HCT116 (cell line): ENCODE measurements around the gene TIMM9. TPM values are rescaled to one million over a fixed set of nuclear protein-coding genes. Genes with fewer than 3 reads are reported as not detected.

ENCODE experiments used
- ATAC-seq: fragments of 200-7000 bp; cut with Tn5 transposase; 2 replicates; pipeline ENCODE4 v1.9.1; 2020; ENCODE audit warnings: mild to moderate bottlenecking, moderate library complexity
- BruUV-seq: library from RNA; stranded (reverse); fragments of 400-500 nt; replicated peaks from 2 replicates; lab custom pipeline; 2021; lab: Mats Ljungman, UMichigan
- CTCF ChIA-PET: fragments of 300-600 bp; sonication (Branson Sonifier 250); formaldehyde crosslinking; loops from one replicate; lab custom pipeline; 2021; ENCODE audit warnings: antibody characterized with exemption; lab: Charles Lee
- POLR2A ChIA-PET: fragments of 300-600, 350-600 bp; sonication (Branson Sonifier 250); formaldehyde crosslinking; loops from one replicate; lab custom pipeline; 2021; ENCODE audit warnings: antibody characterized with exemption; lab: Charles Lee
- RAD21 ChIA-PET, 2 experiments: fragments of 300-600 bp; sonication (Branson Sonifier 250); formaldehyde crosslinking; loops; one replicate each; lab custom pipeline; 2023; ENCODE audit warnings: low total read pairs in 2 of 2; ENCODE audit not compliant: uncharacterized antibody in 2 of 2, unreplicated experiment in 2 of 2, low non-redundant PET in 1 of 2; lab: Charles Lee
- DNase-seq: peaks from one replicate; pipeline ENCODE4 v3.0.0-alpha.2; 2010; ENCODE audit warnings: low read depth, low spot score
- H2AFZ ChIP-seq: fragments of 200-600 bp; shearing (Covaris generic), sonication (generic); 2 replicates; pipeline ENCODE4 v1.6.1; 2017; ENCODE audit warnings: low read depth, mixed run types, mixed read lengths, antibody characterized with exemption, low read length; ENCODE audit not compliant: poor library complexity, severe bottlenecking
- H3K27ac ChIP-seq: 2 replicates; pipeline ENCODE4 v1.5.1; 2012; ENCODE audit warnings: low read depth, low read length
- H3K27me3 ChIP-seq: fragments of 200-600 bp; sonication (generic); 2 replicates; pipeline ENCODE4 v1.6.1; 2016; ENCODE audit warnings: mixed run types, low read length, mixed read lengths; ENCODE audit not compliant: insufficient read depth
- H3K36me3 ChIP-seq, 2 experiments: fragments of 200-500 bp in 1 of 2; fragments of 200-600 bp in 1 of 2; sonication (Bioruptor generic) in 1 of 2; sonication (generic) in 1 of 2; 2 replicates each; pipeline versions ENCODE4 v1.5.1 to v1.6.1; 2014 to 2016; ENCODE audit warnings: low read length in 2 of 2, inconsistent platforms in 1 of 2, mixed read lengths in 1 of 2, mixed run types in 1 of 2; ENCODE audit not compliant: insufficient read depth in 2 of 2, control insufficient read depth in 1 of 2
- H3K4me1 ChIP-seq, 2 experiments: fragments of 200-600 bp in 1 of 2; sonication (generic) in 1 of 2; 2 replicates each; pipeline versions ENCODE4 v1.5.1 to v1.6.1; 2012 to 2017; ENCODE audit warnings: low read length in 2 of 2, inconsistent platforms in 1 of 2, mild to moderate bottlenecking in 1 of 2, mixed read lengths in 1 of 2, mixed run types in 1 of 2, moderate library complexity in 1 of 2; ENCODE audit not compliant: insufficient read depth in 2 of 2, control insufficient read depth in 1 of 2
- H3K4me2 ChIP-seq: fragments of 200-600 bp; sonication (generic); 2 replicates; pipeline ENCODE4 v1.6.1; 2017; ENCODE audit warnings: mixed run types, low read length, mixed read lengths
- H3K4me3 ChIP-seq, 2 experiments: fragments of 200-600 bp in 1 of 2; sonication (generic) in 1 of 2; replicated peaks in 1 of 2; 2 replicates each; pipeline ENCODE4 v1.5.1; 2011 to 2016; ENCODE audit warnings: low read length in 2 of 2, control low read depth in 1 of 2, low read depth in 1 of 2, mild to moderate bottlenecking in 1 of 2, mixed read lengths in 1 of 2, mixed run types in 1 of 2
- H3K79me2 ChIP-seq: fragments of 200-600 bp; sonication (generic); 2 replicates; pipeline ENCODE4 v1.6.1; 2017; ENCODE audit warnings: mild to moderate bottlenecking, mixed run types, low read length, moderate library complexity, mixed read lengths; ENCODE audit not compliant: insufficient read depth
- H3K9ac ChIP-seq: fragments of 200-600 bp; sonication (generic); 2 replicates; pipeline ENCODE4 v1.6.1; 2016; ENCODE audit warnings: low read length, mixed read lengths
- H3K9me2 ChIP-seq: fragments of 200-600 bp; sonication (generic), shearing (Covaris generic); 2 replicates; pipeline ENCODE4 v1.6.1; 2017; ENCODE audit warnings: mixed run types, mild to moderate bottlenecking, moderate library complexity; ENCODE audit not compliant: insufficient read depth
- H3K9me3 ChIP-seq, 2 experiments: fragments of 200-500 bp in 1 of 2; fragments of 200-600 bp in 1 of 2; sonication (Bioruptor generic) in 1 of 2; sonication (generic) in 1 of 2; 2 replicates each; pipeline ENCODE4 v1.6.1; 2014 to 2017; ENCODE audit warnings: low read length in 2 of 2, mixed read lengths in 2 of 2, inconsistent platforms in 1 of 2, low read depth in 1 of 2, mild to moderate bottlenecking in 1 of 2, mixed run types in 1 of 2, moderate library complexity in 1 of 2; ENCODE audit not compliant: control insufficient read depth in 1 of 2, insufficient read depth in 1 of 2
- H4K20me1 ChIP-seq: fragments of 200-600 bp; sonication (generic), shearing (Covaris generic); 2 replicates; pipeline ENCODE4 v1.6.1; 2017; ENCODE audit warnings: mixed run types, mild to moderate bottlenecking, moderate library complexity; ENCODE audit not compliant: insufficient read depth
- CBX3 ChIP-seq: IDR thresholded peaks from 2 replicates; pipeline ENCODE4 v1.6.1; 2012; ENCODE audit warnings: low read depth
- CTCF ChIP-seq, 3 experiments: fragments of 200-600 bp in 1 of 3; sonication (generic) in 1 of 3; IDR thresholded peaks in 2 of 3; conservative IDR thresholded peaks in 1 of 3; 2 replicates each; pipeline ENCODE4 v1.5.1; 2012 to 2017; ENCODE audit warnings: low read depth in 2 of 3, low read length in 2 of 3, antibody characterized with exemption in 1 of 3, borderline replicate concordance in 1 of 3, control low read depth in 1 of 3, mild to moderate bottlenecking in 1 of 3, mixed read lengths in 1 of 3, mixed run types in 1 of 3, moderate library complexity in 1 of 3; ENCODE audit not compliant: insufficient read depth in 1 of 3
- ELF1 ChIP-seq: IDR thresholded peaks from 2 replicates; pipeline ENCODE4 v1.6.1; 2012; ENCODE audit warnings: low read depth, borderline replicate concordance
- JUND ChIP-seq: IDR thresholded peaks from 2 replicates; pipeline ENCODE4 v1.6.1; 2012
- MAX ChIP-seq: IDR thresholded peaks from 2 replicates; pipeline ENCODE4 v1.6.1; 2012
- TCF7L2 ChIP-seq: IDR thresholded peaks from 2 replicates; pipeline ENCODE4 v1.7.0; 2011; ENCODE audit warnings: borderline replicate concordance, inconsistent platforms; ENCODE audit not compliant: insufficient read depth, insufficient read length; ENCODE audit errors: extremely low read depth
- ZFX ChIP-seq: fragments of 450-650 bp; IDR thresholded peaks from 2 replicates; pipeline ENCODE4 v1.6.1; 2017
- ZNF274 ChIP-seq: fragments of 200-500 bp; sonication (Bioruptor generic); IDR thresholded peaks from 2 replicates; pipeline ENCODE4 v1.6.1; 2014; ENCODE audit warnings: mild to moderate bottlenecking, low read depth, low read length, inconsistent platforms
- intact Hi-C: fragments of 100-400 bp; cut with micrococcal nuclease; formaldehyde crosslinking; loops from 2 replicates; pipeline ENCODE4 v1.10.0; 2022
- total RNA-seq: library from RNA; stranded (reverse); gene quantifications from one replicate; pipeline ENCODE4 v1.2.1, GENCODE V29; 2021; ENCODE audit not compliant: unreplicated experiment

The TIMM9 gene
- total RNA-seq, 1 experiment from 2014 or later = 40.7 TPM

- TF ChIP-seq CTCF (IDR thresholded peaks at IDR 0.05 in 2 of 3, conservative IDR thresholded peaks at IDR 0.05 in 1 of 3; ENCODE audit: borderline replicate concordance in 1 of 3, insufficient read depth in 1 of 3, low read depth in 2 of 3, low read length in 2 of 3) (no peak), MAX (no peak), TCF7L2 (no peak), ZNF274 (no peak), ELF1 (no peak), ZFX (no peak), JUND (no peak)
Observed at GRCh38 chr14:58439476-58439875, 12.1 kb upstream of the TIMM9 start (continued).

- H3K4me2 ChIP-seq = no peak overlapping the region
- POLR2A ChIA-PET = no interaction called here
Observed at GRCh38 chr14:58430156-58430555, 2.8 kb upstream of the TIMM9 start.

More at GRCh38 chr14:58430156-58430555, 2.8 kb upstream of the TIMM9 start:
- Histone ChIP-seq H3K4me3 (no peak overlapping the region), H3K27ac (no peak overlapping the region), H3K36me3 (peaks cover 0 to 6% of the 10 kb centered on the region in 2 experiments; a peak in 3 of 4 replicates), H2AFZ (no peak overlapping the region), H4K20me1 (no peaks in the 10 kb centered on the region), H3K27me3 (no peaks in the 10 kb centered on the region), H3K4me1 (peaks cover 3 to 9% of the 10 kb centered on the region in 2 experiments; a peak in 3 of 4 replicates), H3K9me3 (no peaks in the 10 kb centered on the region), H3K79me2 (peaks cover 27% of the 10 kb centered on the region), H3K9me2 (no peaks in the 10 kb centered on the region), H3K9ac (no peak overlapping the region)
- DNase-seq (no peak), ATAC-seq (no peak)
- ChIA-PET CTCF (no interaction called here), RAD21 (interaction anchor here in 1 of 2 experiments (0.6 kb wide), 1 partner anchor 1661 kb away, joined by 4 read pairs; no protein-coding TSS in a partner anchor)
- no TSS peak for BruUV-seq
- intact Hi-C loops = no loop called here
- TF ChIP-seq CBX3 = no peak
